GM19025 (cell line): ENCODE data around the gene C10orf143.
"Not testable (repeated sequence)": the region's sequence is repeated elsewhere in the genome, so short reads cannot be mapped to it uniquely, and the experiment has no call there.

Experiments used
- ATAC-seq: cut with Tn5 transposase; IDR thresholded peaks from one replicate; pipeline ENCODE4 v1.9.1; 2021; ENCODE audit warnings: mild to moderate bottlenecking, low read depth, moderate library complexity; ENCODE audit not compliant: unreplicated experiment

Gene C10orf143

GRCh38 chr10:130038019-130038555, 72.5 kb downstream of the C10orf143 start:
- no peak for ATAC-seq

GRCh38 chr10:130037169-130037661, 73.4 kb downstream of the C10orf143 start:
- ATAC-seq, result no peak

GRCh38 chr10:130036296-130037065, 74.1 kb downstream of the C10orf143 start:
- ATAC-seq, result no peak

- no peak for ATAC-seq
These were observed 81.4 kb downstream of the C10orf143 start for GRCh38 chr10:130029209-130029608.

- no peak for ATAC-seq
These were observed 82.2 kb downstream of the C10orf143 start for GRCh38 chr10:130028465-130028819.

- ATAC-seq, result no peak
These were observed 82.7 kb downstream of the C10orf143 start for GRCh38 chr10:130027716-130028464.

GRCh38 chr10:130026670-130027456, 83.8 kb downstream of the C10orf143 start:
- ATAC-seq, result no peak

GRCh38 chr10:130025811-130026485, 84.7 kb downstream of the C10orf143 start:
- no peak for ATAC-seq

GRCh38 chr10:130025326-130025725, 85.3 kb downstream of the C10orf143 start:
- ATAC-seq, result no peak

- no peak for ATAC-seq
These were observed 85.8 kb downstream of the C10orf143 start for GRCh38 chr10:130024779-130025325.

GRCh38 chr10:130024326-130024725, 86.3 kb downstream of the C10orf143 start:
- not testable (repeated sequence) for ATAC-seq

GRCh38 chr10:130023454-130024230, 87.0 kb downstream of the C10orf143 start:
- ATAC-seq, result no peak

GRCh38 chr10:130022511-130023299, 87.9 kb downstream of the C10orf143 start:
- ATAC-seq, result no peak

- ATAC-seq, result no peak
These were observed 88.5 kb downstream of the C10orf143 start for GRCh38 chr10:130022086-130022485.

GRCh38 chr10:130021383-130021950, 89.2 kb downstream of the C10orf143 start:
- no peak for ATAC-seq

- ATAC-seq, result no peak
These were observed 89.8 kb downstream of the C10orf143 start for GRCh38 chr10:130020651-130021382.

GRCh38 chr10:130018730-130019185, 91.9 kb downstream of the C10orf143 start:
- no peak for ATAC-seq
